ENCODE measurements around the gene PACRG. TPM values are rescaled to one million over a fixed set of nuclear protein-coding genes. Genes with fewer than 3 reads are reported as not detected.

The PACRG gene
- total RNA-seq, 4 donors from 2014 or later: 1.5 to 10.4 (median 2.1) TPM

DNA sequence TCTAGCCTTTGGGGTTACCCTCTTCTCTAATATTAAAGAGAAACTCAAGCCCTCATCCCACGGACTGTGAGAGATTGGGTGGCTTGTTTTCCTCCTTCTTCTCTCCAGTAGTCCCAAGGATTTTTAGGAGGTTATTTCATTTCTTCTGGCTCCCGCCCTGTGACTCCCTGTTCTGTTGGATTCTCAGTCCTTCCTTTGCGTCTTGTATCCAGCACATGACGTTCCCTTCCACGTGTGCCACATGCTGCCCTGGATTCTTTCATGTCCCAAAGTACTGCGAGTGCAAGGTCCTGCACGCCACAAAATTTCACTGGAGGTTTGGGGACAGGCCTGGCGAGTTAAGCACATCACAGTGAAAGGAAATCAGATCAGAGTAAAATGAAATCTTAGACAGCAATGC is 213.4 kb downstream of the PACRG start:
- WGBS, 2 donors: 65% methylated on average over 8 of the region's 8 CpGs
- TF ChIP-seq EP300 (IDR thresholded peaks at IDR 0.05) (no peak), POLR2A (IDR thresholded peaks at IDR 0.05) (no peak)
- TF ChIP-seq, protein P1, sequence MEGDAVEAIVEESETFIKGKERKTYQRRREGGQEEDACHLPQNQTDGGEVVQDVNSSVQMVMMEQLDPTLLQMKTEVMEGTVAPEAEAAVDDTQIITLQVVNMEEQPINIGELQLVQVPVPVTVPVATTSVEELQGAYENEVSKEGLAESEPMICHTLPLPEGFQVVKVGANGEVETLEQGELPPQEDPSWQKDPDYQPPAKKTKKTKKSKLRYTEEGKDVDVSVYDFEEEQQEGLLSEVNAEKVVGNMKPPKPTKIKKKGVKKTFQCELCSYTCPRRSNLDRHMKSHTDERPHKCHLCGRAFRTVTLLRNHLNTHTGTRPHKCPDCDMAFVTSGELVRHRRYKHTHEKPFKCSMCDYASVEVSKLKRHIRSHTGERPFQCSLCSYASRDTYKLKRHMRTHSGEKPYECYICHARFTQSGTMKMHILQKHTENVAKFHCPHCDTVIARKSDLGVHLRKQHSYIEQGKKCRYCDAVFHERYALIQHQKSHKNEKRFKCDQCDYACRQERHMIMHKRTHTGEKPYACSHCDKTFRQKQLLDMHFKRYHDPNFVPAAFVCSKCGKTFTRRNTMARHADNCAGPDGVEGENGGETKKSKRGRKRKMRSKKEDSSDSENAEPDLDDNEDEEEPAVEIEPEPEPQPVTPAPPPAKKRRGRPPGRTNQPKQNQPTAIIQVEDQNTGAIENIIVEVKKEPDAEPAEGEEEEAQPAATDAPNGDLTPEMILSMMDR (IDR thresholded peaks at IDR 0.05): no peak
- no peak for DNase-seq (ENCODE audit: low spot score in 2 of 2)

DNA sequence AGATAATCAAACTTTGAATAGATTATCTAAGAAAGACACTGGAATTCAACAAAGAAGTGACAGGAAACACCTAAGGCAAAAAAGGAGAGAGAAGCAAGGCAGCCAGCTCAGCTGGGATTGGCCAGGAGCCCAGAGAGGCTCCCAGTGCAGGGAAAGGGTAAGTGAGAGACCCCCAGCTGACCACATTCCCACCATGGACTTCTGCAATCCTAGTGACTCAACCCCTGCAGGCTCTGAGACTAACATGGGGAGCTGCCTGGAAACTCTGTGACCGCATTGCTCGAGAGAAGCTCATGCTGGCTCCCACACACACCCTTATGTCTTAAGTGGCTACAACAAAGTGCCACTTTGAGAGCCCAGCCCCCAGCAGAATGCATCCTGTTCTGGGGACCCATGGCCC is 215.1 kb downstream of the PACRG start:
- no peak overlapping the region for H3K4me3 ChIP-seq
- peaks cover 0 to 19% (median 0%) of the 10 kb centered on the region in 4 donors for H3K9me3 ChIP-seq
- H3K36me3 ChIP-seq: no peaks in the 10 kb centered on the region
- WGBS, 2 donors: 94 to 96% methylated on average over 2 of the region's 2 CpGs
- TF ChIP-seq POLR2A (IDR thresholded peaks at IDR 0.05) (no peak), EP300 (IDR thresholded peaks at IDR 0.05) (no peak)
- TF ChIP-seq, protein P1 (IDR thresholded peaks at IDR 0.05): no peak
- H3K4me1 ChIP-seq: no peaks in the 10 kb centered on the region
- no peak overlapping the region for H3K27ac ChIP-seq
- H3K27me3 ChIP-seq: no peaks in the 10 kb centered on the region
- DNase-seq (ENCODE audit: low spot score in 2 of 2): no peak

More for the DNA sequence above, 213.4 kb downstream of the PACRG start:
- Histone ChIP-seq H3K9me3 (peaks cover 0 to 19% (median 0%) of the 10 kb centered on the region in 4 donors), H3K27me3 (no peaks in the 10 kb centered on the region), H3K27ac (peak overlapping the region in 1 of 4 donors; percentile 30), H3K36me3 (no peaks in the 10 kb centered on the region), H3K4me1 (no peaks in the 10 kb centered on the region), H3K4me3 (peak overlapping the region in 1 of 4 donors; percentile 6)

DNA sequence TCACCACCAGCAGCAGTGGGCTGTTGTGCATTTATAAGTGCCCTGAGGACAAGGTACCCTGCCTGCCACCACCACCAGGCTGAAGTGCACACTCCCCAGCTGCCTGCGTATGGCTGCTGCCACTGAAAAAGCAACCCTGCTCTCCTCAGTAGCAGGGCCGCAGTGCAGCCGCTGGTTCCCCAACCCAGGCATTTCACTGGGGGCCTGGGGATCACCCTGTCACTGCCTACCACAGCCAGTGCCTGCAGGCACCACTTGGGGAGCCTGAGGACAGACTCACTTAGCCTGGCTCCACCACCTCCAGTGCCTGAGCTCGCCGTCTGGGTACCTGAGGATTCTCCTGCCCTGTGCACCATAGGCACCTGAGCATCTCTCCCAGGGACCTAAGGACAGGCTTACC is 215.6 kb downstream of the PACRG start:
- DNase-seq (ENCODE audit: low spot score in 2 of 2): no peak
- Histone ChIP-seq H3K27me3 (no peaks in the 10 kb centered on the region), H3K4me3 (no peak overlapping the region), H3K27ac (no peak overlapping the region), H3K9me3 (peaks cover 0 to 19% (median 0%) of the 10 kb centered on the region in 4 donors), H3K36me3 (no peaks in the 10 kb centered on the region), H3K4me1 (no peaks in the 10 kb centered on the region)
- TF ChIP-seq EP300 (IDR thresholded peaks at IDR 0.05) (no peak), POLR2A (IDR thresholded peaks at IDR 0.05) (no peak)
- TF ChIP-seq, protein P1 (IDR thresholded peaks at IDR 0.05): no peak
- 97% methylated on average over 5 of the region's 5 CpGs; no CpG with 5 or more reads in 1 of the 2 donors for WGBS, 2 donors

DNA sequence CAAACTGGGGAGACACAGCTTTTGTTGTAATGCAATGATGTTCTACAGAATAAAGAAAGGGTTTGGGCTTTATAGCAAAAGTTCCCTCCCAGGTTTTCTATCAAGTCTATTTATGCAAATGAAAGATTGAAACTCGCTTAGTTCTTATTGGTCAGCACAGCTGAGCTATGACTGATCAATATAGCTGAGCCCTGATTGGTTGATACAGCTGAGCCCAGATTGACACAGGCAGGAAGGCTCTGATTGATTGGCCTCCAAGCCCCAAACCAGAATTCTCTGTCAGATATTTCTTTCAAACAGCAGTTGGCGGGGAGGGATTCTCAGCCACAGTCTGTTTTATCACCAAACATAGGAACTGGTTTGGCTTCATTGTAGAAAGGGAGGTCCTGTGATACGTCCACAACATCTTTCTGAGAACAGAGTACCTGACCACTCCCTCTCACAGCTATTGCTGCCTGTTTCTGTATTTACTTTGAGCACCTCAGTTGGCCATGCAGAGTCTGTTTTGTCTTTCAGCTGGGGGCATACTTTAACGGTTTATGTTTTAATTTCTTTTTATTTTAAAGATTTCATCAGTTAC is 223.5 kb downstream of the PACRG start:
- WGBS, 2 donors: 79 to 81% methylated on average over 4 of the region's 4 CpGs

DNA sequence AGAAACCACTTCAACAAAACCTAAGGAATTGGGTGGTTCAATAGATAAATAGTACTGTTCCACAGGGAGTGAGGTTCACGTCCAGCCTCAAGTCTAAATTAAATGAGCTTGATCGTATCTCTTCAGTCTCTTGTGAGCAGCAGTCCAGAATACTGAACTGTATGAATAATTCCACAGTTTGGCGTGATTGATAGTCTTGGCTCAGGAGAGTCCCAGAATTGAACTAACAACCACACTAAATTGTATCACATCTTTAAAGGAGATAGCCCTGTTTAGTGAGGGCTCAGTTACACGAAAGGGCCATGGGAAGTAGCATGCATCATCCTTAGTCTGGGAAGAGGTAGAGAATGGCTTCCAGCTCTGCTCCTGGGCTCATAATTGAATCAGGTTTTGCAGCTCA is 224.6 kb downstream of the PACRG start:
- Histone ChIP-seq H3K4me3 (no peak overlapping the region), H3K27ac (no peak overlapping the region), H3K9me3 (no peaks in the 10 kb centered on the region), H3K36me3 (no peaks in the 10 kb centered on the region), H3K27me3 (no peaks in the 10 kb centered on the region), H3K4me1 (no peaks in the 10 kb centered on the region)
- TF ChIP-seq, protein P1 (IDR thresholded peaks at IDR 0.05): no peak
- no peak for TF ChIP-seq EP300 (IDR thresholded peaks at IDR 0.05)
- TF ChIP-seq POLR2A (IDR thresholded peaks at IDR 0.05): no peak
- no peak for DNase-seq (ENCODE audit: low spot score in 2 of 2)
- WGBS, 2 donors: 65 to 69% methylated on average over 4 of the region's 4 CpGs

More for the DNA sequence above, 223.5 kb downstream of the PACRG start:
- Histone ChIP-seq H3K27ac (no peak overlapping the region), H3K4me3 (no peak overlapping the region), H3K4me1 (no peaks in the 10 kb centered on the region), H3K9me3 (no peaks in the 10 kb centered on the region), H3K27me3 (no peaks in the 10 kb centered on the region), H3K36me3 (no peaks in the 10 kb centered on the region)
- no peak for DNase-seq (ENCODE audit: low spot score in 2 of 2)
- TF ChIP-seq, protein P1 (IDR thresholded peaks at IDR 0.05): no peak
- TF ChIP-seq POLR2A (IDR thresholded peaks at IDR 0.05) (no peak), EP300 (IDR thresholded peaks at IDR 0.05) (no peak)
